Mucosa of rectum (tissue), 2 donors: Measurements from ENCODE around the gene GATAD2B.
"Not testable (repeated sequence)": the region's sequence is repeated elsewhere in the genome, so short reads cannot be mapped to it uniquely, and the experiment has no call there.

ENCODE experiments used
- H3K27ac ChIP-seq, 2 donors: one replicate each; pipeline ENCODE4 v1.7.0; 2013; ENCODE audit warnings: inconsistent platforms in 2 of 2, low read depth in 2 of 2, low read length in 2 of 2
- H3K27me3 ChIP-seq, 2 donors: one replicate each; pipeline ENCODE4 v1.7.0; 2013; ENCODE audit warnings: low read length in 2 of 2; ENCODE audit not compliant: control insufficient read depth in 2 of 2, insufficient read depth in 2 of 2
- H3K36me3 ChIP-seq, 2 donors: one replicate each; pipeline ENCODE4 v1.7.0; 2013; ENCODE audit warnings: low read length in 2 of 2; ENCODE audit not compliant: control insufficient read depth in 2 of 2, insufficient read depth in 2 of 2
- H3K4me1 ChIP-seq, 2 donors: one replicate each; pipeline ENCODE4 v1.7.0; 2013; ENCODE audit warnings: low read length in 2 of 2, mild to moderate bottlenecking in 1 of 2; ENCODE audit not compliant: control insufficient read depth in 2 of 2, insufficient read depth in 2 of 2
- H3K4me3 ChIP-seq, 2 donors: one replicate each; pipeline ENCODE4 v1.7.0; 2013; ENCODE audit warnings: low read length in 2 of 2
- H3K9ac ChIP-seq, 2 donors: one replicate each; pipeline ENCODE4 v1.7.0; 2013; ENCODE audit warnings: low read length in 2 of 2, low read depth in 1 of 2, mild to moderate bottlenecking in 1 of 2
- H3K9me3 ChIP-seq, 2 donors: one replicate each; pipeline ENCODE4 v1.7.0; 2013; ENCODE audit warnings: low read length in 2 of 2; ENCODE audit not compliant: control insufficient read depth in 2 of 2
- donor health status: healthy.
- donor health status: Normal muscosa, but diverticular disease.

The GATAD2B gene

DNA sequence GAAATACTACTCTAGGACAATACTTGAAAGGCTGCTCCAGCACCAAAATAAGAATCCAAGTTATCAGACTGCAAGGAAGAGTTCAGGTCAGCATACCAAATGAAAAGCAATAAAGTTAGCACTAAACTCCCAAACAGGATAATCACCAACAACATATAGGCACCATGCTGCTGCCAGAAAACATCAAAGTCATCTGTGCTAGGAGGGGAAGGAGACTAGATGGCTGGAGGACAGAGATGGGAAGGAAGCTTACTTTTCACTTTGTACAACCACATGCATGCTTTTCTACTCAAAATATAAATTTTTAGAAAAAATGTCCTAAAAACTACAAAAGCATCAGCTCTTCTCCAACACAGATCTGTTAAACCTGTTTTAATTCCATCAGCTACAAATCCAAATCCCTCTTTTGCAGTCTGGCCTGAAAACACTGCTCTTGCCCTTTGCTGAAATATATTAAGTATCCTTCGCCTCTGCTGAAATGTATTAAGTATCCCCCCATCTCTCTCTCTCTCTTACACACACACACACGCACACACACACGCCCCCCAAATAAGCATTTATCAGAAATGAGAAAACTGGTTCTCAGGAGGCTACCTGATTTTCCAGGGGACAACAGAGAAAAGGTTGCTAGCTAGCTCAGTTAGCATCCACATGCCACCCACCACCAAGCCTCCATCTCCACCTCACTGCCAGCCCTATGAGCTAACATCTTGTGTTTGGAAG, 1.5 kb downstream of the GATAD2B start:
- H3K4me1 ChIP-seq: peaks cover 26 to 29% of the 10 kb centered on the region in 2 donors
- peak overlapping the region; percentile 81 to 85 for H3K4me3 ChIP-seq
- peak overlapping the region; percentile 67 to 79 for H3K9ac ChIP-seq
- no peaks in the 10 kb centered on the region for H3K27me3 ChIP-seq
- no peaks in the 10 kb centered on the region for H3K9me3 ChIP-seq
- H3K36me3 ChIP-seq: peaks cover 0 to 4% of the 10 kb centered on the region in 2 donors
- peak overlapping the region in 1 of 2 donors; percentile 87 for H3K27ac ChIP-seq

GRCh38 chr1:153919876-153920852, 2.6 kb downstream of the GATAD2B start:
- Histone ChIP-seq H3K9ac (peak overlapping the region in 1 of 2 donors; percentile 15), H3K27me3 (no peaks in the 10 kb centered on the region), H3K9me3 (no peaks in the 10 kb centered on the region), H3K27ac (peak overlapping the region in 1 of 2 donors; percentile 18), H3K4me3 (peak overlapping the region in 1 of 2 donors; percentile 85), H3K36me3 (peaks cover 0 to 6% of the 10 kb centered on the region in 2 donors), H3K4me1 (peaks cover 26 to 29% of the 10 kb centered on the region in 2 donors)

GRCh38 chr1:153916297-153916696, 6.5 kb downstream of the GATAD2B start:
- no peak overlapping the region for H3K9ac ChIP-seq
- H3K9me3 ChIP-seq: no peaks in the 10 kb centered on the region
- peaks cover 14 to 15% of the 10 kb centered on the region in 2 donors for H3K4me1 ChIP-seq
- no peaks in the 10 kb centered on the region for H3K27me3 ChIP-seq
- H3K4me3 ChIP-seq: no peak overlapping the region
- H3K36me3 ChIP-seq: peaks cover 0 to 6% of the 10 kb centered on the region in 2 donors
- H3K27ac ChIP-seq: no peak overlapping the region

DNA sequence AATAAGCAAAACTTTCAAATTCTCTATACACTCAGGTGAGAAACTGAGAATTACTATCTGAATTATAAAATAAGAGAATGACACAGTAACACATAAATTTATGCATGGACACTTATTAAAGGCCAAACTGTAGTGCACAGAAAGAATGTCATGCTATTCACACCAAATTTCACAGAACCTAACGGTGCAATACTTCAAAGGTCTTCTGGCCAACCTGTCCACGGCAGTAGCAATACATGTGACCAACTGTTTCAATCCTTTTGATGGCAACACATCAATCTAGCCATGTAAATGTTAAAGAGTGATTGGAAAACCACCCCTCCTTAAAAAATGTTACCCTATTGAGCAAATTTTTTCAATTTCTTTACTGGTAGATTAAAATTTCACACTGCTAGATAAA, 10.4 kb downstream of the GATAD2B start:
- H3K27ac ChIP-seq: no peak overlapping the region
- H3K9ac ChIP-seq: no peak overlapping the region
- H3K36me3 ChIP-seq: peaks cover 0 to 2% of the 10 kb centered on the region in 2 donors
- H3K4me1 ChIP-seq: no peaks in the 10 kb centered on the region
- H3K4me3 ChIP-seq: no peak overlapping the region
- H3K9me3 ChIP-seq: no peaks in the 10 kb centered on the region
- no peaks in the 10 kb centered on the region for H3K27me3 ChIP-seq

DNA sequence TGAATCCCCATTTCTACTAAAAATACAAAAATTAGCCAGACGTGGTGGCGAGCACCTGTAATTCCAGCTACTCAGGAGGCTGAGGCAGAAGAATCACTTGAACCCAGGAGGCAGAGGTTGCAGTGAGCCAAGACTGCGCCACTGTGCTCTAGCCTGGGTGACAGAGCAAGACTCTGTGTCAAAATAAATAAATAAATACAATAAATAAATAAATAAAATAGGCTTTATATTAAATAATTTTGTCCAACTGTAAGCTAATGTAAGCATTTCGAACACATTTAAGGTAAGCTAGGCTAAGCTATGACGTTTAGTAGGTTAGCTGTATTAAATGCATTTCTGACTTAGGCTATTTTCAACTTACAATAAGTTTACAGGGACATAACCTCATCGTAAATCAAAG, 12.2 kb downstream of the GATAD2B start:
- H3K27me3 ChIP-seq, H3K27ac ChIP-seq, H3K36me3 ChIP-seq, H3K4me1 ChIP-seq, H3K9me3 ChIP-seq, H3K9ac ChIP-seq, H3K4me3 ChIP-seq: not testable (repeated sequence)

DNA sequence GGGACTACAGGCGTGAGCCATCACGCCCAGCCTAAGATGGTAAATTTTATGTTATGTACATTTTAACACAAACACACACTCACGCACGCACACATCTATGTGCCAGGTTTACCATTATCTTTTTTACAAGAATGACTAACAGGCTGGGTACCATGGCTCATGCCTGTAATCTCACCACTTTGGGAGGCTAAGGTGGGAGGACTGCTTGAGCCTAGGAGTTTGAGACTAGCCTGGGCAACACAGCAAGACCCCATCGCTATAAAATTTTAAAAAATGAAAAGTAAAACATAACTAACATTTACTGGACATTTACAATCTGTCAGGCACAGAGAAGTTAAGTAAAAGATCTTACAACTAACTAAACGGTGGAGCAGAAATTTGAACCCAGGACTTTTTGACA, 14.7 kb downstream of the GATAD2B start:
- Histone ChIP-seq H3K27ac (no peak overlapping the region), H3K4me3 (no peak overlapping the region), H3K36me3 (peaks cover 2 to 4% of the 10 kb centered on the region in 2 donors), H3K9ac (no peak overlapping the region), H3K4me1 (no peaks in the 10 kb centered on the region), H3K9me3 (no peaks in the 10 kb centered on the region), H3K27me3 (no peaks in the 10 kb centered on the region)

DNA sequence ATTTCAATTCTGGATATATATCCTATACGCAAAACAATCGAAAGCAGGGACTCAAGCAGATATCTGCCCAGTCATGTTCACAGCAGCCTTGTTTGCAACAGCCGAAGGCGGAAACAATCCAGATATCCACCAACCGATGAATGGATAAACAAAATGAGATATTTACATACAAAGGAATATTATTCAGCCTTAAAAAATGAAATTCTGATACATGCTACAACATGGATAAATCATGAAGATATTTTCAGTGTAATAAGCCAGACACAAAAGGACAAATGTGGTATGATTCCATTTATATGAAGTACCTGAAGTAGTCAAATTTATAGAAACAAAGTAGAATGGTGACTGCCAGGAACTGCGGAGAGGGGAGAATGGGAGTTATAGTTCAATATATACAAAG, 15.6 kb downstream of the GATAD2B start:
- Histone ChIP-seq H3K27ac (no peak overlapping the region), H3K4me3 (no peak overlapping the region), H3K36me3 (peaks cover 2 to 4% of the 10 kb centered on the region in 2 donors), H3K4me1 (no peaks in the 10 kb centered on the region), H3K27me3 (no peaks in the 10 kb centered on the region), H3K9ac (no peak overlapping the region), H3K9me3 (no peaks in the 10 kb centered on the region)

DNA sequence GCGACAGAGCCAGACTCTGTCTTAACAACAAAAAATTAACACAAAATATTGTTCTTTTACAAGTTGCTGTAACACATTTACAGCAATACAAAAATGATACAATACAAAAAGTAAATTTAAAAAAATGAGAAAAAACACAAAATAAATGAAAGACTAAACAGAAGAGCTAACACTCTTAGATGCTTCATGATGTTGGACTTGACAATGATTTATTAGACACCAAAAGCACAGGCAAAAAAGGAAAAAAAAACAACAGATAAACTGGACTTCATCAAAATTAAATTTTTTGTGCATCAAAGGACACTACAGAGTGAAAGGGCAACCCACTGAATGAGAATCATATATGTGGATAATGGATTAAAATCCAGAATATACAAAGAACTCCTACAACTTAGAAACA, 16.4 kb downstream of the GATAD2B start:
- H3K4me3 ChIP-seq: no peak overlapping the region
- no peaks in the 10 kb centered on the region for H3K9me3 ChIP-seq
- H3K4me1 ChIP-seq: no peaks in the 10 kb centered on the region
- H3K27me3 ChIP-seq: no peaks in the 10 kb centered on the region
- H3K9ac ChIP-seq: no peak overlapping the region
- peaks cover 2 to 4% of the 10 kb centered on the region in 2 donors for H3K36me3 ChIP-seq
- H3K27ac ChIP-seq: no peak overlapping the region

DNA sequence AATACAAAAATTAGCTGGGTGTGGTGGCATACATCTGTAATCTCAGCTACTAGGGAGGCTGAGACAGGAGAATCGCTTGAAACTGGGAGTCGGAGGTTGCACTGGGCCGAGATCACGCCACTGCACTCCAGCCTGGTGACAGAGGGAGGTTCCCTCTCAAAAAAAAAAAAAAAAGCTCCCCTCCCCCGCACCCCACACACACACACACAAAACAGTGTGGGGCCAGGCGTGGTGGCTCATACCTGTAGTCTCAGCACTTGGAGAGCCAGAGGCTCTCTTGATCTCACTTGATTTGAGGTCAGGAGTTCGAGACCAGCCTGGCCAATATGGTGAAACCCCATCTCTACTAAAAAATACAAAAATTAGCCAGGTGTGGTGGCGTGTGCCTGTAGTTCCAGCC, 16.9 kb downstream of the GATAD2B start:
- H3K27ac ChIP-seq: not testable (repeated sequence)

DNA sequence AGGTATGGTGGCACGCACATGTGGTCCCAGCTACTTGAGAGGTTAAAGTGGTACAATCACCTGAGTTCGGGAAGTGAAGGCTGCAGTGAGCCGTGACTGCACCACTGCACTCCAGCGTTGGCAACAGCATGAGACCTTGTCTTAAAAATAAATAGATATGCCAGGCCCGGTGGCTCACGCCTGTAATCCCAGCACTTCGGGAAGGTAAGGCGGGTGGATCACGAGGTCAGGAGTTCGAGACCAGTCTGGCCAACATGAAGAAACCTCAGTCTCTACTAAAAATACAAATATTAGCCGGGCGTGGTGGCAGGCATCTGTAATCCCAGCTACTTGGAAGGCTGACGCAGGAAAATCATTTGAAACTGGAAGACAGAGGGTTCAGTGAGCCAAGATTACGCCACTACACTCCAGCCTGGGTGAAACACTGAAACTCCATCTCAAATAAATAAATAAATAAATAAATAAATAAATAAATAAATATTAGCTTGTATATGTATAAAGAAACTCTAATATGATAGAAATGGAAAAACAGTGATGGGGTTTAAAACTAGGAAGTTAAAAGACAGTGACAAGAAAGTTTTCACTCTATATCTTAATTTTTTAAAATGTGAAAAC, 18.8 kb downstream of the GATAD2B start:
- peaks cover 2 to 9% of the 10 kb centered on the region in 2 donors for H3K36me3 ChIP-seq
- no peaks in the 10 kb centered on the region for H3K9me3 ChIP-seq
- H3K4me1 ChIP-seq: no peaks in the 10 kb centered on the region
- no peak overlapping the region for H3K27ac ChIP-seq
- no peaks in the 10 kb centered on the region for H3K27me3 ChIP-seq
- no peak overlapping the region for H3K4me3 ChIP-seq
- no peak overlapping the region for H3K9ac ChIP-seq

More for the DNA sequence above, 16.9 kb downstream of the GATAD2B start:
- not testable (repeated sequence) for H3K36me3 ChIP-seq, H3K9ac ChIP-seq, H3K4me3 ChIP-seq, H3K4me1 ChIP-seq, H3K9me3 ChIP-seq, H3K27me3 ChIP-seq
